ENCODE measurements around the gene SIT1.
A peak's percentile ranks its signal among the peaks of the same experiment; 100 is the strongest.

SIT1 gene

DNA sequence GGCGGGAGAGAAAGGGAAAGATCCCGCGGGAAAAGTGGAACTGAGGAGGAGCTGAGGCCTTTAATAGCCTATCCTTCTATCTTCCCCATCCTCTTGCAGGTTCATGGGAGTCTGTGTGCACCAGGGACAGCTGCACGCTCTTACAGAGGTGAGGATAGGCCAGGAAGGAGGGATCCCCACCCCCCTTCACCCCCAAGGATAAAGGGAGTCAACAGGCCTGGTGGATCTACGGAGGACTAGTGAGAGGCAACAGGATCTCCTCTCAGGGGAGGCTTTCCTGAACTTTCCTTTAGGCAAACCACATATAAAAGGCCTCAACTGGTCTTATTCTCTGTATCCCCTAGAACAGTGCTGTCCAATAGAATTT lies 44.6 kb downstream of the SIT1 start:
- no peak for DNase-seq (ENCODE audit: low read depth in 2 of 2)

DNA sequence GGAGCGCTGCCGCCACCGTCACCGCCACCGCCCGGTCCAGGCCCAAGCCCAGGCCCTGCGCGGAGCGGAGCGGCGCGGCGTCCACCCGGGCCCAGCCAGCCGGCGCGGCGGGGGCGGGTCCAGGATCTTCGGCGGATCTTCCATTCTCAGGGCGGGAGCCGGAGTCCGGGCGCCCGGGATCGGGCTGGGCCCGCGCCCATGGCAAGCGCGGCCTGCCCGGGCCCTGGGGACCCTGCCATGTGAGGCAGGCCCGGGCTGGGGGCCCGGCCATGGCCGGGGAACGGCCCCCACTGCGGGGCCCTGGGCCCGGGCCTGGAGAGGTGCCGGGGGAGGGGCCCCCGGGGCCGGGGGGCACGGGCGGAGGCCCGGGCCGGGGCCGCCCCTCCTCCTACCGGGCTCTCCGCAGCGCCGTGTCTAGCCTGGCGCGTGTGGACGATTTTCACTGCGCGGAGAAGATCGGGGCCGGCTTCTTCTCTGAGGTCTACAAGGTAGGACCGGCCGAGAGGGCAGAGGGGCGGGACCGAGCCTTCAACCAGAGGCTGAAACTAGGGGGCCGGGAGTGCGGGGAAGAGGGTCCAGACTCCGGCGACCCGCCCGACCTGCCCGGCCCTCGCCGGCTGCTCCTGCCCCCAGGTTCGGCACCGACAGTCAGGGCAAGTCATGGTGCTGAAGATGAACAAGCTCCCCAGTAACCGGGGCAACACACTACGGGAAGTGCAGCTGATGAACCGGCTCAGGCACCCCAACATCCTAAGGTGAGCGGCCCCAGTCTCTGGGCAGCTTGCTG lies 45.2 kb downstream of the SIT1 start:
- no peak for DNase-seq (ENCODE audit: low read depth in 2 of 2)

DNA sequence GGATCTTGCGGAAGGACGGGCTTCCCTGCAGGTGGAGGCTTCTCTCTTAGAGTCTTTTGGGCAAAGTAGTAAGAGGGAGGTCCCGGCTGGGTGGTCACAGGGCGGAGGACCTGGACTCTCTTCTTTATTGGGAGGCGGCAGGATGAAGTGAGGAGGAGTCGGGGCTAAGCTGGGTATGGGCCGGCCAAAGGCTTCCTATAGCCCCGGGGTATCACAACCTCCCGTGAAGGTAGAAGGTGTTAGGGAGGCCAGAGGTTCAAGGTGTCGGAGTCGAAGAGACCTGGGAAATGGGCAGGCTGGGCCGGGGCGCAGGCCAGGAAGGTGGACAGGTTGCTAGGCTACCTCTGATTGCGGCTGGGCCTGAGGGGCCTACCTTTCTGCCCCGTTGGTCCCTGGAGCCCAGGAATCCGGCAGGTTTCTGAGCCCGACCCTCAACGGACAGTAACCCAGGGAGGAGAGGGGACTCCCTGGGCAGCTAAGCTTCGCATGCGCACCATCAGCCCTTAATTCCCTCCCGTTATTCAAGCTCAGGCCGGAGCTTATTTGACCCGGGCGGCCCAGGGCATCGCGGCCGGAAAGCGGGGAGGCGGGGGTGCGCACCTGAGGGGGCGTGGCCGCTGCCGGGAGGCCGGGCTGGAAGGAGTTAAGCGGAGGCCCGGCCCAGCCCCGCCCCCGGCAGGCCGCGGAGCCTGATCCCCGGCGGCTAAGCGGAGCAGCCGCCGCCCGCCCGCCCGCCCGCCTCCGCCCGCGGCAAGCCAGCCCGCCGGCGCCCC lies 46.0 kb downstream of the SIT1 start, which contains the start of gene TESK1:
TESK1 (plus strand) TSS at position 685 of the 773 bp plus-strand sequence. CDS start 358 bp downstream, outside the sequence.
- peak; percentile 81 to 86 for DNase-seq (ENCODE audit: low read depth in 2 of 2)

DNA sequence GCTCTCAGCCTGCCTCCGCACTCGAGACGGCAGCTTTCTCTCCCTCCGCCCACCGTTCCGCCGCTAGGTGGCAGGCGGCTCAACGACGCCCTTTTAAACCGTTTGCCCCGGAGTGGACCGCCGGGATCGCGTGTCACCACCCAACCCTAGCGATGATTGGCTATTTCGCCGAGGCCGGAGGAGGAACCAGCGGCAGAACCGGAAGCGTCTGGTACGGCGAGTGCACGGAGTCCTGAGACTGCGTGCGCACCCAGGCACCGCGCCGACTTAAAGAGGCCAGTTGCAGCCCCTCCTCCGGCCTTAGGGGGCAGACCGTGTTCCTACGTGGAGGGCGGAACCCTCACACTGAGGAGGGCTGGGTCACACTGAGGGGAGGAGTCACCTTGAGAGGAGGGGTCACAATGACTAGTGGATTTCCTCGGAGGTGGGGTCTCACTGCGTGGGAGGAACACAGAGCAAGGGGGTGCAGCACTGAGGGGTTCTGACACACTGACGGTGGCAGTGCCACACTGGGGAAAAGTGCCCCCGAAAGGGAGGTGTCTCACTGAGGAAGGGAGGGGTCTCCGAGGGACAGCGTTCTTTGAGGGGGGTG lies 46.6 kb downstream of the SIT1 start:
- DNase-seq (ENCODE audit: low read depth in 2 of 2): peak; percentile 99

DNA sequence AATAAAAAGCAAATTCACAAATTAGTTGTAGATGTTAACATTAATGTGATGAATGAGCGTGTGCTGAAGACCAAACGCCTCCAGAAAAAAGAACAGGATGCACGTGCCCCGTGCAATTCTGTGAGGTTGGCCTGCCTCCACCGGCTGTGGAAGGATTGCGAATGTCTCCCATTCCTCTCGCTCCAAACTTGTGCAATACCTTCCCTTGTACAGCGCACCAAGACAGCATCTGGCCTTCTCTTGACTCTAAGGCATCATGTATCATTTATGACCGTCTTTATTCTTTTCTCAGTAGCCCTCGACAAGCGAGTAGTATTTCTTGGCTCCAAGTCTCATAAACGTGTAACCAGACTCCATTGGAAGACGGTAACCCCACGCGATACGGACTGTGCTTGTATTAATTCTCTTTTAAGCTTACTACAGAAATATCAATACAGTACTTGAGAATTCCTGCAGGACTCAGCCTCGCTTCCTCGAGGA lies 47.2 kb downstream of the SIT1 start:
- DNase-seq (ENCODE audit: low read depth in 2 of 2): no peak

DNA sequence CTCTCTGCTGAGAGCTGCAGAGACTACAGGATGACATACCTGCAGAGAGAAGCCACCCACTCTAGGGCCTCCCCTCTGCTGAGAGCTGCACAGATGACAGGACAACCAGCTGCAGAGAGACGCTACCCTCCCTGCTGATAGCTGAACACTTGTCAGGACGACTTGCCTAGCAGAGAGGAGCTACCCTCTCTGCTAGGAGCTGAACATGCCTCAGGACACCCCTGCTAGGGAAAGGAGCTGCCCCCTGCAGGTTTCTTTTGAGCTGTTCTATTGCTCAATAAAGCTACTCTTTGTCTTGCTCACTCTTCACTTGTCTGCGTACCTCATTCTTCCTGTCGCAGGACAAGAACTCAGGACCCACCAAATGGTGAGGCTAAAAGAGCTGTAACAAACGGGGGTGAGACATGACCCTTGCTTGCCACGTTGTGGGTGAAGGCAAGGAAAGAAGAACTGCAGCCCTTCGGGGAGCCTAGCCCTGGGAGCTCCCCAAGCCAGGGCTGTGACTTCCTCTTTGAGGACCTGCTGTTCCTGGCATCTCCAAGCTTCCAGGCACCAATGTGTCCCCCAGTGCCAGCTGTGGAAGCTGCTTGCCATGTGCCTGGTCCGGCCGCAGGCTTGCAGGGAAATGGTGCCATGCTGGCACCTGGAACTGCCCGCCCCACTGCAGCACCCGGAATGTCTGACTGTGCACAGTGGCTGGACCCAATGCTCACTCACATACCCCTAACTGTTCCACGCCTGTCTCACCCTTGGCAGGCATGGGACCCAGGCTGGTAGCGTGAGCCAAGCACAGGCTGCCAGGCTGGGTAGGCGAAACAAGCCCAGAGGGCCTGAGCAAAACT lies 50.7 kb downstream of the SIT1 start:
- DNase-seq (ENCODE audit: low read depth in 2 of 2): no peak
